Cerebellar nuclear complex (tissue), 1 donor: ENCODE results near the gene AGPAT4.
"Not testable (repeated sequence)": the region's sequence is repeated elsewhere in the genome, so short reads cannot be mapped to it uniquely, and the experiment has no call there.

ENCODE experiments used
- DNase-seq, 2 experiments: peaks; one replicate each; lab custom pipeline; 2025; lab: John Stamatoyannopoulos, UW

Gene AGPAT4

DNA sequence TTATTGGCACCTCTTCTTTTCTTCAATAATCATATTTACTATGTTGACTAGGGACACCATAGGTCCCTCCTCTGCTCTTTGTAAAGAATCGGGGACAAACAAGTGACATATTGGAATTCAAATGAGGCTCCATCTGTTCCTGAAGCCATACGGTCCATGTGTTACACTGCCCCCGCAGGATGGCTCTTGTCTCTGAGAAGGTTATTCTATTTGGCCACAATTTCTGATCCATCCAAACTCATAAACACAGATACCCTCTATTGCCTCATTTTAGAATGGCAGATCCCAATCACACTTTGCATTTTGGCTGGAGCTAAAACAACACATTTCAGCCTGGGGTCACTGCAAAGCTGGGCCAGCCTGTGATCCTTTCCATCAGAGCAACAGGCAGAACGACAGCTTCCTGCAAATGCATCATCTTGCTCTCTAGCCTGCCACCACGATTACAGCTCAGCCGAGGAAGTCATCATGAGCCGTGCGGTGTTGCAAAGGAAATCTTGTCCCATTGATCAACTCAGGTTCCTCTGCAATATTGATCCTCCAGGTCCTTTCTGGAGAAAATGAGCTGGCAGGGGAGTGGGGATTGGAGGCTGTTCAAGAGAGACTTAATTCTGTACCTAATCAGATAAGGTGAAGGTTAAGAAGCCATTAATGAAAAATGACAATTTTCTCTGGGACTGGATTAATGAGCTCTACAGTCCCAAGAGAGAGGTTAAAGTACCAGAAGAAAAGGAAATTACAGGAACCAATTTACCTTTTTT, 73.1 kb downstream of the AGPAT4 start:
- DNase-seq: no peak

- no peak for DNase-seq
Measured at GRCh38 chr6:161199850-161200249, 74.0 kb downstream of the AGPAT4 start.

DNA sequence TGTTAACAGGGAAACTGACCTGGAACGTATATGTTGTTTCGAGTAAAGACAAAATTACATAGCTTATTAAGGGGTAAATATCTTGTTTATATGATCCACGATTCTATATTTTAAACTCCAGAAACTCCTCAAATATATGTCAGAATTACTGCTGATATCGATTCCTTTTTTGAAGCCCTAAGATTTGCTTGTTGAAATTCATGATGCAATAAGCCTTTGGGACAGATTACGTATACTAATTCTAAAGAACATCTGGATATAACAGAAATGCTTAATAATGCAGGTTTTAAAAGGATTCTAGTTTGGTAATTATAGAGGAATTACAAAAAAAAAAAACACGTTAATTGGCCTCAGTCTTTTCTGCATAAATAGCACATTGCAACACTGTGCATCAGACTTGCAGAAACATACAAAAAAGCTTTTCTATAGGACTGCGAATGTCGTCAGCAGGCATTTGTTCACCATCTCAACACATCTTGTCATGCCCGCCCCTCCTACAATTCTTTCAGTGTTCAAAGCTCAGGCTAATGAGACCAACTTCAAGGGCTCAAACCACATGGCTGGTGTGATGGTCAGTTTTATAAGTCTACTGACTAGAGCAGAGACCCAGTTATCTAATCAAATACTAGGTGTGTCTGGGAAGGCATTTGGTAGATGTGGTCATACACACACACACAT, 74.9 kb downstream of the AGPAT4 start:
- no peak for DNase-seq

DNA sequence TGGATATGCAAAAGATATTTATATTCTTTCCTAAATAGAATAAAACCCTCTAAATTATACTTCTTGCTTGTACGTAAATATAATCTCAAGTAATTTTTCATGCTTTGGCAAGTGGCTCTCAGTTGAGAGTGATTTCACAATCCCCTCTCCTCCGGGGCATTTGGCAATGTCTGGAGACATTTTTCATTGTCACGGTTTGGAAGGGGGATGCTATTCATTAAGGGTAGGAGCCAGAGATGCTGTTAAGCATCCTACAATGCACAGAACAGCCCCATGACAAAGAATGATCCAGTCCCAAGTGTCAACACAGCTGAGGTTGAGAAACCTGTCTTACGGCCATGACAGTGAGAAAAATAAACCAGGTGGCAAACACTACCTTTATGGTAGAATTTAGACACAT, 75.7 kb downstream of the AGPAT4 start:
- DNase-seq: no peak

GRCh38 chr6:161195386-161195785, 78.5 kb downstream of the AGPAT4 start:
- DNase-seq: no peak

DNA sequence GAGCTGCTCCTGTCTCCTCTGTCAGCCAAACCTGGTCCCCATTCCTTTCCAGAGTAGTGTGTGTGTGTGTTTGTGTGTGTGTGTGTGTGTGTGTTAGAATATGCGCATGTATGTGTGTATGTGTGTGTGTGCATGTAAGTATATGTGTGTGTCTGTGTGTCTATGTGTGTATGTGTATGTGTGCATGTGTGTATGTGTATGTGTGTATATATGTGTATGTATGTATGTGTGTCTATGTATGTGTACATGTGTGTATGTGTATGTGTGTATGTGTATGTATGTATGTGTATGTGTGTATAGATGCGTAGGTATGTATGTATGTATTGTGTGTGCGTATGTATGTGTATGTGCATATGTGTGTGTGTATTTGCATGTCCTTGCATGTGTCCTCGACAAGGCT, 79.5 kb downstream of the AGPAT4 start:
- DNase-seq: no peak

DNA sequence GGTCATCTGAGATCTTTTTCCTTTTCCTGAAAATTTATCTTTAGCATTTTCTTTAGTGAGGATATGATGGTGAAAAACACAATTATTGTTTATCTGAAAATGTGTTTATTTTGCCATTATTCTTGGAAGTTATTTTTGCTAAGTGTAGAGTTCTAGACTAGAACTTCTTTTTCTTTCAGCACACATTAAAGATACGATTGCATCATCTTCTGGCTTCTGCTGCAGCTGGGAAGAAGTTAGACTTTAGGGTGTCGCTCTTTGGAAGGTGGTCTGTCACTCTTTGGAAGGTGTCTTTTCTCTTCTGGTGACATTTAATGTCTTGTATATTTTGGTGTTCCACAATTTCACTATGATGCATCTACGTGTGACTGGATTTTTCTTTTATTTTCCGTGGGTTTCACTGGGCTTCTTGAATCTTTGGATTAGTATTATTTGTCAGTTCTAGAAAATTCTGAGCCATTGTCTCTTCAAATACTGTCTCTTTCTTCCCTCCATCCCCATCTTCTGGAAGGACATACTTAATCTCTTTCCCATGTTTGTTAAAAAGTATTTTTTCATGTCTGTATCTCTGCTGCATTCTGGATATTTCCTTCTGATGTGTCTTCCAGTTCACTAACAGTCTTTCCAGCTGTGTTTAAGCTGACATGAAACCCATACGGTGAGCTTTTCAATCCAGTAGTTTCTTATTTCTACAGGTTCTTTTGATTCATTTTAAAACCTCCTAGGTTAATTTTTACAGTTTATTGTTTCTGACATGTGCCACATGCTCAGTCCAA, 81.0 kb downstream of the AGPAT4 start:
- DNase-seq: no peak

GRCh38 chr6:161191671-161192070, 82.2 kb downstream of the AGPAT4 start:
- DNase-seq: no peak

DNA sequence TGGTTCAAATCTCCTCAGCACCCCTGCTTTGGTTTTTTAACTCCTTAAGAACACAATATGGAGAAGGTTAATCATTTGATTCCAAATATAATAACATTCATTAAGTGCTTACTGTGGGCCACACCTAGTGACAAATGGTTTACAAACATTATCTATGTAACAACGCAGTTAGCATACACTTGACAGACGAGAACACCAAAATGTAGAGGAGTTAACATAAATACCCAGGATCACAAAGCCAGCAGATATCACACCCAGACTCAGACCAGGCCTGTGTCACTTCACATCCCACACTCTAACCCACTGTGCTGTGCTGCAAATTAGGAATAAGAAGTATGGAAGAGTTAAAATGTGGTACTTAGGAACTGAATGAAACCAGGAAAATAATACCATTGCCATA, 82.9 kb downstream of the AGPAT4 start:
- no peak for DNase-seq

DNA sequence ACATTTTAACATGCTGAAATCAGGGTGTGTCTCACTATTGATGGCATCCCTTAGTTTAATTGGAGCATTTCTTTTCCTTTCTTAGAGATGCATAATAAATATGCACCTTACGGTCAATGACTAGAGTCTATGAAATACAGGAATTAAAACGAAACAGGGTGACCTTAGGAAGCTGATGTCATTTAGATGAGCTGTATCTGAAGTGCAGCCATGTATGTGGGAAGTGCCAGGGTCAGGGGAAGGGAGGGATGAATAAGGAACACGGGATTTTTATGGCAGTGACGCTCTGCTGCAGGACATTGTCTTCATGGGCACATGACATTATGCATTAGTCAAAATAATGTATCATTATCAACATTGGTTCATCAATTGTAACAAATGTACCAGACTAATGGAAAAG, 84.0 kb downstream of the AGPAT4 start:
- DNase-seq: no peak

GRCh38 chr6:161188547-161189465, 85.1 kb downstream of the AGPAT4 start:
- no peak for DNase-seq

GRCh38 chr6:161186173-161186769, 87.6 kb downstream of the AGPAT4 start:
- DNase-seq: no peak

DNA sequence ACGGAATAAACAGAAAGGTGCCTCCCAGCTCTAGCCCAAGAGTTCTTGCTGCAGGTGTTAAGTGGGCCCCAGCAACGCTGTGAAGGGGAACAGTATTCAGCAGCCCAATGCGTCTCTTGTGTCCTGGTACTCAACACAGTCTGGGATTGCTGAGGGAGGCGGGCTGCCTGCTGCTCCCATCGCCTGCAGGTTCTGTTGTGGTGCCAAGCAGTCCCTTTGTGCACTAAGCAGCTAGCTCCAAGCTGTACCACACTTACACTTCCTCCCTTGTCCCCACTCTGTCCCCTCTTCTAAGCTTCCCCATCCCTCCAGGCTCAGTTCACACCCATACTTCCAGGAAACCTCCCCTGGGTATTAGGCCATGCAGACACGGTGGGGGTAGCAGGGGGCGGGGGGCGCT, 92.7 kb downstream of the AGPAT4 start:
- DNase-seq: no peak

DNA sequence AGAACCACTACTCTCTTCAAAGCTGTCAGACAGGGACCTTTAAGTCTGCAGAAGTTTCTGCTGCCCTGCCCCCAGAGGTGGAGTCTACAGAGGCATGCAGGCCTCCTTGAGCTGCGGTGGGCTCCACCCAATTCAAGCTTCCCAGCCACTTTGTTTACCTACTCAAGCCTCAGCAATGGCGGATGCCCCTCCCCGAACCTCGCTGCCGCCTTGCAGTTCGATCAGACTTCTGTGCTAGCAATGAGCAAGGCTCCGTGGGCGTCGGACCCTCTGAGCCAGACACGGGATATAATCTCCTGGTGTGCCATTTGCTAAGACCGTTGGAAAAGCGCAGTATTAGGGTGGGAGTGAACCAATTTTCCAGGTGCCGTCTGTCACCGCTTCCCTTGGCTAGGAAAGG, 95.7 kb downstream of the AGPAT4 start:
- not testable (repeated sequence) for DNase-seq

DNA sequence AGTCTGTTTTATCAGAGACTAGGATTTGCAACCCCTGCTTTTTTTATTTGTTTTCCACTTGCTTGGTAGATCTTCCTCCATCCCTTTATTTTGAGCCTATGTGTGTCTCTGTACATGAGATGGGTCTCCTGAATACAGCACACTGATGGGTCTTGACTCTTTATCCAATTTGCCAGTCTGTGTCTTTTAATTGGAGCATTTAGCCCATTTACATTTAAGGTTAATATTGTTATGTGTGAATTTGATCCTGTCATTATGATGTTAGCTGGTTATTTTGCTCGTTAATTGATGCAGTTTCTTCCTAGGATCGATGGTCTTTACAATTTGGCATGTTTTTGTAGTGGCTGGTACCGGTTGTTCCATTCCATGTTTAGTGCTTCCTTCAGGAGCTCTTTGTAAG, 97.4 kb downstream of the AGPAT4 start:
- not testable (repeated sequence) for DNase-seq

- not testable (repeated sequence) for DNase-seq
Measured at GRCh38 chr6:161172769-161173168, 101.1 kb downstream of the AGPAT4 start.

- DNase-seq: no peak
Measured at GRCh38 chr6:161171207-161171606, 102.7 kb downstream of the AGPAT4 start.

DNA sequence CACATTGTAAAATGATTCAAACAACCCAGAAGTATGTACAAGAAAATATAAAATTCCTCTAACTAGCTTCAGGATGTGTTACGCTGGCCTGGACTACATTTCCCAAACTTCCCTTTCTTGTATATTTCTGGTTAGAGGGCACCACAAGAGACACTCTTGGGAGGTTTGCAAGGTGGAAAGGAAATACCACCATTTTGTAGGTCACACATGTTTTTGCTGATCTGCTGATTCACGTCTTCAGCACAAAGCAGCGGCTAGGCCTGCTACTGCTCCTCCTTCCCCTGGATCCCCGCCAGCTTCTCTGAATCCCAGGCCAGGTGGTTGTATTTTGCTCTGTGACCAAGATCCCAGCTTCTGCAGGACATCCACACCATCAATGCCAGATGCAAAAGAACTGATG, 104.2 kb downstream of the AGPAT4 start:
- DNase-seq: peak in 1 of 2 experiments; percentile 56

DNA sequence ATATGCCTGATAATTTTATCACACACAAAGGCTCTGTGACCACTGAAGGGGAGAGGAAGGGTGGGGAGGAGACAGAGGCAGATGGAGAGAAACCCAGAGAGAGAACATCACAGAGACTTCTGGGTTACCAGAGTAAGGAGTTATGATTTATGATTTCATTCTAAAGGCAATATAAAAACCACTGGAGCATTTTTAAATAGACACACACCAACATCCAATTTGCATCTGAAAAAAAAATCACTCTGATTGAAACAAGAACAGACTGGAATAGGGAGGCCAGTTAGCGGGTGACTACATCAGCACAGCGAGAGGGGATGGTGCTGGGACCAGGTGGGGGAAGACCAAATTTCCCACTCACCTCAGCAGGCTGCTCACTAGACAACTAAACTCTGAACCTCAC, 104.8 kb downstream of the AGPAT4 start:
- no peak for DNase-seq

DNA sequence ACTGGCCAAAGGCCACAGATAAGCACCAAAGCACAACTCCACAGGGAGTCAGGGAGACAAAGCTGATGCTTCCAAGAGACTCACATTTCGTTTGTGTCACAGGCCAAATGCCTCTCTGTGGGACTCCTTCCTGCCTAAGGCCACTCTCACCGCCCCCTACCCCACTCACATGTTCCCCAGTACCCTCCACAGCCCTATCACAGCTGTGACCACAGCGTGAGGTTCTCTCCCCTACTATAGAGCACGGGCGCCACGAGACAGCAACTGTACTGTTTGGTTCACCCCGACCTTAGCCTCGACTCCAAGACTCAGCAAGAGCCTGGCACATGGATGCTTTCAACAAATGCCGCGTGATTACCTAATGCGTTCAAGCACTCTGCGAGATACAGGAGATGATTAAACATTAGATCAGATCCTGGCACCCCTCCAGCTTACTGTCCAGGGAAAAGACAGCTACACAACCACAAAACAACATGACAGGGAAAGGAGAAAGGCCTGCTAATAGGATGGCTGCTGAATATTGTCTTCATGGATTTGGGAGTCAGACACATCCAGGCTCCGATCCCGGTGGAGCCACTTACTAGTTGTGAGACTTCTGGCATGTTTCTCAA, 105.5 kb downstream of the AGPAT4 start:
- peak in 1 of 2 experiments; percentile 53 for DNase-seq

DNA sequence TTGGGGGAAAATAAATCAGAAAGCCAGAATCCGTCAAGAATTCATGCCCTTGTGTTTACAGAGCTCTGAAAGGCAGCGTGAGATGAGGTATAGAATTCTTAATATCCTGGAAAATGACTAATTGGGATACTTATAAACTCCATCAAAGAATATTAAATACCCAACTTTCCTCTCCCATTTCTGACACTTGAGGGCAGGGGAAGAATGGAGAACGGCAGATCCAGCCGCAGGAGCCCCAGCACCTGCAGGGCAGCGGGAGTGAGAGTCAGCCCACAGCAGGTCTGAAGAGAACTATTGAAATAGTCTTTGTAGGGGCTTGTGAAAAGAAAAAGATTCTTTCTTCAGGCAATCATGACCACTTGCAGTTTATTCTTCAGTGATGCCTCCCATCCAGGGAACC, 107.2 kb downstream of the AGPAT4 start:
- no peak for DNase-seq
